ENCODE data around the gene DZIP3. TPM values are rescaled to one million over a fixed set of nuclear protein-coding genes. Genes with fewer than 3 reads are reported as not detected.

Gene DZIP3
- total RNA-seq, 1 donor from 2014 or later, result 14.6 TPM

GRCh38 chr3:108555966-108556581, 33.4 kb upstream of the DZIP3 start:
- Histone ChIP-seq H3K36me3 (ENCODE audit: control insufficient read depth in 3 of 3, insufficient read depth in 3 of 3, low read length in 3 of 3) (no peaks in the 10 kb centered on the region), H3K27ac (ENCODE audit: low read depth, low read length) (no peak overlapping the region), H3K4me3 (ENCODE audit: low read length in 3 of 3) (no peak overlapping the region), H3K9ac (ENCODE audit: low read depth in 1 of 3, low read length in 3 of 3) (no peak overlapping the region), H3K9me3 (ENCODE audit: control insufficient read depth in 3 of 3, low read length in 3 of 3) (no peaks in the 10 kb centered on the region), H3K27me3 (ENCODE audit: control insufficient read depth in 3 of 3, insufficient read depth in 3 of 3, low read length in 3 of 3) (no peaks in the 10 kb centered on the region), H3K4me1 (ENCODE audit: control insufficient read depth in 3 of 3, insufficient read depth in 3 of 3, low read length in 3 of 3) (no peaks in the 10 kb centered on the region)

- no peaks in the 10 kb centered on the region for H3K36me3 ChIP-seq (ENCODE audit: control insufficient read depth in 3 of 3, insufficient read depth in 3 of 3, low read length in 3 of 3)
- H3K27me3 ChIP-seq (ENCODE audit: control insufficient read depth in 3 of 3, insufficient read depth in 3 of 3, low read length in 3 of 3), result no peaks in the 10 kb centered on the region
- no peak overlapping the region for H3K27ac ChIP-seq (ENCODE audit: low read depth, low read length)
Measured at GRCh38 chr3:108562565-108562964, 27.0 kb upstream of the DZIP3 start.

GRCh38 chr3:108564564-108564963, 25.0 kb upstream of the DZIP3 start:
- Histone ChIP-seq H3K27ac (ENCODE audit: low read depth, low read length) (no peak overlapping the region), H3K9me3 (ENCODE audit: control insufficient read depth in 3 of 3, low read length in 3 of 3) (no peaks in the 10 kb centered on the region), H3K4me3 (ENCODE audit: low read length in 3 of 3) (no peak overlapping the region), H3K27me3 (ENCODE audit: control insufficient read depth in 3 of 3, insufficient read depth in 3 of 3, low read length in 3 of 3) (no peaks in the 10 kb centered on the region), H3K9ac (ENCODE audit: low read depth in 1 of 3, low read length in 3 of 3) (no peak overlapping the region), H3K36me3 (ENCODE audit: control insufficient read depth in 3 of 3, insufficient read depth in 3 of 3, low read length in 3 of 3) (no peaks in the 10 kb centered on the region), H3K4me1 (ENCODE audit: control insufficient read depth in 3 of 3, insufficient read depth in 3 of 3, low read length in 3 of 3) (no peaks in the 10 kb centered on the region)

More at GRCh38 chr3:108562565-108562964, 27.0 kb upstream of the DZIP3 start:
- no peaks in the 10 kb centered on the region for H3K4me1 ChIP-seq (ENCODE audit: control insufficient read depth in 3 of 3, insufficient read depth in 3 of 3, low read length in 3 of 3)
- H3K4me3 ChIP-seq (ENCODE audit: low read length in 3 of 3), result no peak overlapping the region
- no peak overlapping the region for H3K9ac ChIP-seq (ENCODE audit: low read depth in 1 of 3, low read length in 3 of 3)
- no peaks in the 10 kb centered on the region for H3K9me3 ChIP-seq (ENCODE audit: control insufficient read depth in 3 of 3, low read length in 3 of 3)

- H3K4me1 ChIP-seq (ENCODE audit: control insufficient read depth in 3 of 3, insufficient read depth in 3 of 3, low read length in 3 of 3), result no peaks in the 10 kb centered on the region
- no peak overlapping the region for H3K4me3 ChIP-seq (ENCODE audit: low read length in 3 of 3)
- H3K36me3 ChIP-seq (ENCODE audit: control insufficient read depth in 3 of 3, insufficient read depth in 3 of 3, low read length in 3 of 3), result no peaks in the 10 kb centered on the region
- H3K27me3 ChIP-seq (ENCODE audit: control insufficient read depth in 3 of 3, insufficient read depth in 3 of 3, low read length in 3 of 3), result no peaks in the 10 kb centered on the region
- H3K9ac ChIP-seq (ENCODE audit: low read depth in 1 of 3, low read length in 3 of 3), result no peak overlapping the region
- H3K27ac ChIP-seq (ENCODE audit: low read depth, low read length), result no peak overlapping the region
- no peaks in the 10 kb centered on the region for H3K9me3 ChIP-seq (ENCODE audit: control insufficient read depth in 3 of 3, low read length in 3 of 3)
Measured at GRCh38 chr3:108565506-108565905, 24.0 kb upstream of the DZIP3 start.

- H3K4me1 ChIP-seq (ENCODE audit: control insufficient read depth in 3 of 3, insufficient read depth in 3 of 3, low read length in 3 of 3), result no peaks in the 10 kb centered on the region
- H3K4me3 ChIP-seq (ENCODE audit: low read length in 3 of 3), result no peak overlapping the region
- H3K27me3 ChIP-seq (ENCODE audit: control insufficient read depth in 3 of 3, insufficient read depth in 3 of 3, low read length in 3 of 3), result no peaks in the 10 kb centered on the region
Measured at GRCh38 chr3:108566599-108566998, 22.9 kb upstream of the DZIP3 start.

GRCh38 chr3:108569336-108569735, 20.2 kb upstream of the DZIP3 start:
- Histone ChIP-seq H3K9me3 (ENCODE audit: control insufficient read depth in 3 of 3, low read length in 3 of 3) (no peaks in the 10 kb centered on the region), H3K27me3 (ENCODE audit: control insufficient read depth in 3 of 3, insufficient read depth in 3 of 3, low read length in 3 of 3) (no peaks in the 10 kb centered on the region), H3K36me3 (ENCODE audit: control insufficient read depth in 3 of 3, insufficient read depth in 3 of 3, low read length in 3 of 3) (no peaks in the 10 kb centered on the region), H3K4me1 (ENCODE audit: control insufficient read depth in 3 of 3, insufficient read depth in 3 of 3, low read length in 3 of 3) (no peaks in the 10 kb centered on the region), H3K27ac (ENCODE audit: low read depth, low read length) (no peak overlapping the region), H3K4me3 (ENCODE audit: low read length in 3 of 3) (no peak overlapping the region), H3K9ac (ENCODE audit: low read depth in 1 of 3, low read length in 3 of 3) (no peak overlapping the region)

More at GRCh38 chr3:108566599-108566998, 22.9 kb upstream of the DZIP3 start:
- Histone ChIP-seq H3K9me3 (ENCODE audit: control insufficient read depth in 3 of 3, low read length in 3 of 3) (no peaks in the 10 kb centered on the region), H3K27ac (ENCODE audit: low read depth, low read length) (no peak overlapping the region), H3K9ac (ENCODE audit: low read depth in 1 of 3, low read length in 3 of 3) (no peak overlapping the region), H3K36me3 (ENCODE audit: control insufficient read depth in 3 of 3, insufficient read depth in 3 of 3, low read length in 3 of 3) (no peaks in the 10 kb centered on the region)

- no peaks in the 10 kb centered on the region for H3K36me3 ChIP-seq (ENCODE audit: control insufficient read depth in 3 of 3, insufficient read depth in 3 of 3, low read length in 3 of 3)
- H3K27me3 ChIP-seq (ENCODE audit: control insufficient read depth in 3 of 3, insufficient read depth in 3 of 3, low read length in 3 of 3), result no peaks in the 10 kb centered on the region
- H3K4me3 ChIP-seq (ENCODE audit: low read length in 3 of 3), result no peak overlapping the region
- no peak overlapping the region for H3K27ac ChIP-seq (ENCODE audit: low read depth, low read length)
- no peaks in the 10 kb centered on the region for H3K9me3 ChIP-seq (ENCODE audit: control insufficient read depth in 3 of 3, low read length in 3 of 3)
- no peak overlapping the region for H3K9ac ChIP-seq (ENCODE audit: low read depth in 1 of 3, low read length in 3 of 3)
- H3K4me1 ChIP-seq (ENCODE audit: control insufficient read depth in 3 of 3, insufficient read depth in 3 of 3, low read length in 3 of 3), result no peaks in the 10 kb centered on the region
Measured at GRCh38 chr3:108578064-108578463, 11.5 kb upstream of the DZIP3 start.

- Histone ChIP-seq H3K9ac (ENCODE audit: low read depth in 1 of 3, low read length in 3 of 3) (peak overlapping the region; percentile 87 to 98 (median 97)), H3K27ac (ENCODE audit: low read depth, low read length) (no peak overlapping the region), H3K4me1 (ENCODE audit: control insufficient read depth in 3 of 3, insufficient read depth in 3 of 3, low read length in 3 of 3) (peaks cover 6 to 13% (median 10%) of the 10 kb centered on the region in 3 donors), H3K27me3 (ENCODE audit: control insufficient read depth in 3 of 3, insufficient read depth in 3 of 3, low read length in 3 of 3) (no peaks in the 10 kb centered on the region), H3K9me3 (ENCODE audit: control insufficient read depth in 3 of 3, low read length in 3 of 3) (no peaks in the 10 kb centered on the region), H3K36me3 (ENCODE audit: control insufficient read depth in 3 of 3, insufficient read depth in 3 of 3, low read length in 3 of 3) (no peaks in the 10 kb centered on the region), H3K4me3 (ENCODE audit: low read length in 3 of 3) (peak overlapping the region; percentile 95 to 96 (median 95))
Measured at GRCh38 chr3:108588601-108589000, 921 bp upstream of the DZIP3 start.

- Histone ChIP-seq H3K27ac (ENCODE audit: low read depth, low read length) (peak overlapping the region; percentile 90), H3K36me3 (ENCODE audit: control insufficient read depth in 3 of 3, insufficient read depth in 3 of 3, low read length in 3 of 3) (no peaks in the 10 kb centered on the region), H3K4me3 (ENCODE audit: low read length in 3 of 3) (peak overlapping the region; percentile 95 to 96 (median 95))
Measured at GRCh38 chr3:108589998-108590323, 439 bp downstream of the DZIP3 start.

GRCh38 chr3:108590460-108590859, 938 bp downstream of the DZIP3 start:
- H3K9me3 ChIP-seq (ENCODE audit: control insufficient read depth in 3 of 3, low read length in 3 of 3), result no peaks in the 10 kb centered on the region
- no peaks in the 10 kb centered on the region for H3K27me3 ChIP-seq (ENCODE audit: control insufficient read depth in 3 of 3, insufficient read depth in 3 of 3, low read length in 3 of 3)
- H3K4me1 ChIP-seq (ENCODE audit: control insufficient read depth in 3 of 3, insufficient read depth in 3 of 3, low read length in 3 of 3), result peaks cover 6 to 13% (median 10%) of the 10 kb centered on the region in 3 donors
- peak overlapping the region; percentile 87 to 98 (median 97) for H3K9ac ChIP-seq (ENCODE audit: low read depth in 1 of 3, low read length in 3 of 3)
- no peak overlapping the region for H3K27ac ChIP-seq (ENCODE audit: low read depth, low read length)
- H3K4me3 ChIP-seq (ENCODE audit: low read length in 3 of 3), result peak overlapping the region; percentile 95 to 96 (median 95)
- no peaks in the 10 kb centered on the region for H3K36me3 ChIP-seq (ENCODE audit: control insufficient read depth in 3 of 3, insufficient read depth in 3 of 3, low read length in 3 of 3)

More at GRCh38 chr3:108589998-108590323, 439 bp downstream of the DZIP3 start:
- Histone ChIP-seq H3K27me3 (ENCODE audit: control insufficient read depth in 3 of 3, insufficient read depth in 3 of 3, low read length in 3 of 3) (no peaks in the 10 kb centered on the region), H3K9ac (ENCODE audit: low read depth in 1 of 3, low read length in 3 of 3) (peak overlapping the region; percentile 87 to 98 (median 97)), H3K9me3 (ENCODE audit: control insufficient read depth in 3 of 3, low read length in 3 of 3) (no peaks in the 10 kb centered on the region), H3K4me1 (ENCODE audit: control insufficient read depth in 3 of 3, insufficient read depth in 3 of 3, low read length in 3 of 3) (peaks cover 6 to 13% (median 10%) of the 10 kb centered on the region in 3 donors)
